Psoas muscle (tissue), 8 donors: ENCODE data around the gene PCDH15. TPM values are rescaled to one million over a fixed set of nuclear protein-coding genes. Genes with fewer than 3 reads are reported as not detected.

Source experiments
- ATAC-seq, 4 donors: fragments of 200-7000 bp; cut with Tn5 transposase; one replicate each; pipeline ENCODE4 v1.9.1; 2020; ENCODE audit warnings: moderate library complexity in 3 of 4, mild to moderate bottlenecking in 2 of 4
- DNase-seq, 2 donors: peaks; one replicate each; pipeline ENCODE4 v3.0.0-alpha.2; 2020
- H3K27ac ChIP-seq: fragments of 200-600 bp; one replicate; pipeline ENCODE4 v1.8.0; 2022
- H3K27me3 ChIP-seq, 3 donors: fragments of 200-600 bp in 1 of 3; one replicate each; pipeline versions ENCODE4 v1.6.1 to v1.8.0; 2013 to 2022; ENCODE audit warnings: low read length in 2 of 3, mild to moderate bottlenecking in 2 of 3, moderate library complexity in 1 of 3; ENCODE audit not compliant: insufficient read depth in 3 of 3
- H3K36me3 ChIP-seq, 2 donors: fragments of 200-600 bp in 1 of 2; one replicate each; pipeline versions ENCODE4 v1.6.1 to v1.8.0; 2013 to 2022; ENCODE audit warnings: low read depth in 1 of 2, mild to moderate bottlenecking in 1 of 2, moderate library complexity in 1 of 2; ENCODE audit not compliant: insufficient read depth in 1 of 2
- H3K4me1 ChIP-seq: fragments of 200-600 bp; one replicate; pipeline ENCODE4 v1.8.0; 2022
- H3K4me3 ChIP-seq: fragments of 200-600 bp; one replicate; pipeline ENCODE4 v1.8.0; 2022; ENCODE audit warnings: mild to moderate bottlenecking
- H3K9me3 ChIP-seq: fragments of 200-600 bp; one replicate; pipeline ENCODE4 v1.8.0; 2022
- WGBS, 3 donors: extraction: QIAGEN DNeasy Blood & Tissue Kit; methylation state at CpG; one replicate each; pipeline versions ENCODE4 v1.1.6 to v1.1.7; 2013; 5-methylcytosine and 5-hydroxymethylcytosine counted together
- intact Hi-C, 2 donors: fragments of 100-400 bp; cut with DNase I; formaldehyde crosslinking; loops; one replicate each; pipeline versions ENCODE4 v1.11.0 to v1.14.2; 2022
- polyA plus RNA-seq, 3 donors: library from polyadenylated mRNA; stranded (reverse); fragments of 200-250 nt; gene quantifications; one replicate each; pipeline ENCODE4 v1.2.3, GENCODE V29; 2013
- total RNA-seq, 4 donors: library from RNA; stranded (reverse); fragmentation: NEBNext Ultra II Directional in 2 of 4; extraction: Animal tissue kit (Norgen Biotek cat#: 25700) in 2 of 4; gene quantifications; one replicate each; pipeline versions ENCODE4 v1.2.1 to v1.2.4, GENCODE V29; 2021 to 2023
- TF ChIP-seq, protein P1 (sequence below): fragments of 200-600 bp; IDR thresholded peaks from one replicate; pipeline ENCODE4 v1.8.0; 2022; ENCODE audit warnings: antibody characterized with exemption
- donor health status: healthy with polysubstance abuse.
- donor health status: DM: no; HTN: no; CAD: no; lungs with moderate emphysema.
- donor health status: Bipolar disorder and iron deficiency.
- donor health status: healthy.
- donor health status: DM: yes; HTN: yes; CAD: no.
- donor health status: DM: no; HTN: no; CAD: no.
- donor health status: DM: no; HTN: no; CAD: no.
- donor health status: DM: yes; HTN: yes; CAD: no.

The PCDH15 gene
- total and polyA plus RNA-seq, 7 donors, result not detected

GRCh38 chr10:54826994-54827560, 26.0 kb upstream of the PCDH15 start:
- Histone ChIP-seq H3K9me3 (no peaks in the 10 kb centered on the region), H3K27me3 (no peaks in the 10 kb centered on the region), H3K36me3 (no peaks in the 10 kb centered on the region), H3K4me1 (no peaks in the 10 kb centered on the region), H3K27ac (no peak overlapping the region), H3K4me3 (no peak overlapping the region)
- 65 to 76% (median 76%) methylated on average over 1 of the region's 1 CpG for WGBS, 3 donors
- no peak for DNase-seq
- intact Hi-C loops, result no loop called here
- TF ChIP-seq, protein P1, sequence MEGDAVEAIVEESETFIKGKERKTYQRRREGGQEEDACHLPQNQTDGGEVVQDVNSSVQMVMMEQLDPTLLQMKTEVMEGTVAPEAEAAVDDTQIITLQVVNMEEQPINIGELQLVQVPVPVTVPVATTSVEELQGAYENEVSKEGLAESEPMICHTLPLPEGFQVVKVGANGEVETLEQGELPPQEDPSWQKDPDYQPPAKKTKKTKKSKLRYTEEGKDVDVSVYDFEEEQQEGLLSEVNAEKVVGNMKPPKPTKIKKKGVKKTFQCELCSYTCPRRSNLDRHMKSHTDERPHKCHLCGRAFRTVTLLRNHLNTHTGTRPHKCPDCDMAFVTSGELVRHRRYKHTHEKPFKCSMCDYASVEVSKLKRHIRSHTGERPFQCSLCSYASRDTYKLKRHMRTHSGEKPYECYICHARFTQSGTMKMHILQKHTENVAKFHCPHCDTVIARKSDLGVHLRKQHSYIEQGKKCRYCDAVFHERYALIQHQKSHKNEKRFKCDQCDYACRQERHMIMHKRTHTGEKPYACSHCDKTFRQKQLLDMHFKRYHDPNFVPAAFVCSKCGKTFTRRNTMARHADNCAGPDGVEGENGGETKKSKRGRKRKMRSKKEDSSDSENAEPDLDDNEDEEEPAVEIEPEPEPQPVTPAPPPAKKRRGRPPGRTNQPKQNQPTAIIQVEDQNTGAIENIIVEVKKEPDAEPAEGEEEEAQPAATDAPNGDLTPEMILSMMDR, result no peak
- no peak for ATAC-seq

DNA sequence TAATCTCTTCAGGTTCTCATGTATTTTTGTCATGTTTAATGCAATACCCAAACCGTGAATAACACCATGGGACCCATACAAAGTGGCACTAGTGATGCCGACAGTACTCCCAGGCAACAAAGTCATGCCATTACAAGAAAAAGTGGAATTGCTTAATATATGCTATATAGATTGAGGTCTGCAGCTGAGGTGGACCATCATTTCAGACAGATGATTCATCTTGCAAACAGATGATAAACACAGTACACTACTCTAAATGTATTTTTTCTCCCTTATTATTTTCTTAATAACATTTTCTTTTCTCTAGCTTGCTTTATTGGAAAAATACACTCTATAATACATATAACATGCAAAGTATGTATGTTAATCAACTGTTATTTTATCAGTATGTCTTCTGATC, 14.6 kb upstream of the PCDH15 start:
- Histone ChIP-seq H3K36me3 (no peaks in the 10 kb centered on the region), H3K27me3 (no peaks in the 10 kb centered on the region), H3K9me3 (no peaks in the 10 kb centered on the region), H3K27ac (no peak overlapping the region), H3K4me3 (no peak overlapping the region), H3K4me1 (no peaks in the 10 kb centered on the region)
- DNase-seq, result no peak
- WGBS, 3 donors, result 75 to 87% (median 85%) methylated on average over 2 of the region's 2 CpGs
- ATAC-seq, result no peak
- intact Hi-C loops, result no loop called here
- TF ChIP-seq, protein P1, result no peak

GRCh38 chr10:54808186-54808935, 7.3 kb upstream of the PCDH15 start:
- no peak for DNase-seq
- no peaks in the 10 kb centered on the region for H3K4me1 ChIP-seq
- TF ChIP-seq, protein P1, result no peak
- no peaks in the 10 kb centered on the region for H3K36me3 ChIP-seq
- intact Hi-C loops, result no loop called here
- H3K27ac ChIP-seq, result no peak overlapping the region
- ATAC-seq, result no peak
- no peaks in the 10 kb centered on the region for H3K27me3 ChIP-seq
- WGBS, 3 donors, result 34 to 56% (median 49%) methylated on average over 1 of the region's 1 CpG
- no peaks in the 10 kb centered on the region for H3K9me3 ChIP-seq
- H3K4me3 ChIP-seq, result no peak overlapping the region

- TF ChIP-seq, protein P1, result no peak
- no peak overlapping the region for H3K4me3 ChIP-seq
- intact Hi-C loops, result no loop called here
- H3K36me3 ChIP-seq, result no peaks in the 10 kb centered on the region
- DNase-seq (no peak), ATAC-seq (no peak)
- H3K27me3 ChIP-seq, result no peaks in the 10 kb centered on the region
- no peak overlapping the region for H3K27ac ChIP-seq
- H3K4me1 ChIP-seq, result no peaks in the 10 kb centered on the region
- WGBS, 3 donors, result 21 to 38% (median 36%) methylated on average over 1 of the region's 1 CpG
- H3K9me3 ChIP-seq, result no peaks in the 10 kb centered on the region
Observed at GRCh38 chr10:54799506-54799905, 1.5 kb downstream of the PCDH15 start.
